ENCODE data around the gene ETV3.

ETV3 gene

DNA sequence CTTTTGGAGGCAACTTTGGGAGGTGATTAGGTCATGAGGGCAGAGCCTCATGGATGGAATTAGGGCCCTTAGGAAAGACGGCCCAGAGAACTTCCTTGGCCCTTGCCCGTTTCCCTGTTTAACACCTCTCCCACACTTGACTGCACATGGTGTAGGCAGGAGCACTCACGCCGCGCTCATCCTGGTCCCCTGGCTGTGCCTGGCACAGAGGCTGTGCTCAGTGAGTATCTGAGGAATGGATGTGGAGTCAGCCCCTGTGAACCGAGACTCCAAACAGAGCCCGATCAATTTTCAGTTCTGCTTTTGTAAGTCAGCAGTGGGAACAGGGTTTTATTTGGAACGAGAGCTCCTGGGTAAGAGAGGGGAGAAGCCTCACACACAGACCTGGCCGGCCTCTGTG, 29.8 kb upstream of the ETV3 start:
- TF ChIP-seq CTCF (IDR thresholded peaks at IDR 0.05) (no peak), ZFX (IDR thresholded peaks at IDR 0.05; ENCODE audit: borderline replicate concordance) (no peak)
- H3K27ac ChIP-seq, result no peak overlapping the region

DNA sequence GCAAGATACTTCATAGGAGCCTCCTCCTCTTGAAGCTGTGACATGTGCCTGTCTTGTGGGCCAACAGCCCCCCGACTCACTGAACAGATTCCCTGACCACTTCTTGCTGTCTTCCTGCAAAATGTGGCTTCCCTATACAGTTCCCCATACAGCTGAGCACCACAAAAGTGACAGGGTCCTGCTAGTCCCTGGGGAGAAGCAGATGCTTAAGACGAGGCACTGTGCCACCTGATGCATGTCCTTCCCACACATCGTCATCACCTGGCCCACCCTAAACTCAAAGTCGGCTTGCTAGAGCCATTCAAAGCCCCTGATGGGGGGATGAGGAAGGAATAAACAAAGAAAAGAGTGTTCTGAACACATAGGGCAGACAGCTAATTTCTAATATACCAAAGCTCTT, 29.2 kb upstream of the ETV3 start:
- TF ChIP-seq ZFX (IDR thresholded peaks at IDR 0.05; ENCODE audit: borderline replicate concordance) (no peak), CTCF (IDR thresholded peaks at IDR 0.05) (no peak)
- H3K27ac ChIP-seq, result no peak overlapping the region

DNA sequence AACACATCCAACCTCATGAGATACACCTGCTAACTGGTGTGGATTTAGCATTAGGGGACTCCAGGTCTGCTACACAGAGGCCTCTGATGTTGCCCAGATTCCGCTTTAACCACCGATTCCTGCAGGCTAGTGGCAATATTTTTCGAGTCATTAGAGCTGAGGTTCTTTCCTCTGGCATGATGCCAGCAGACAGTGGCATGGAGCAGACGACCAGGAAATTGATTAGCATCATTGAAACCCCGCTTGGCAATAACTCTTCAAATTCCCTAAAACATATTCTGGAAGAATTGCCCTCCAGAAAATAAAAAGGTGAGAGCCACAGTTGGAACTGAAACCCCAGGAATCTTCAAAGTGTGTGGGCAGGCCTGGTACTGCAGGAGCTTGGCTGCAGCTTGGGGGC, 28.4 kb upstream of the ETV3 start:
- no peak overlapping the region for H3K27ac ChIP-seq
- TF ChIP-seq ZFX (IDR thresholded peaks at IDR 0.05; ENCODE audit: borderline replicate concordance), result no peak
- no peak for TF ChIP-seq CTCF (IDR thresholded peaks at IDR 0.05)

- no peak overlapping the region for H3K27ac ChIP-seq
- TF ChIP-seq CTCF (IDR thresholded peaks at IDR 0.05) (peak; percentile 100), ZFX (IDR thresholded peaks at IDR 0.05; ENCODE audit: borderline replicate concordance) (no peak)
These were observed 25.3 kb upstream of the ETV3 start for GRCh38 chr1:157163273-157164127.

DNA sequence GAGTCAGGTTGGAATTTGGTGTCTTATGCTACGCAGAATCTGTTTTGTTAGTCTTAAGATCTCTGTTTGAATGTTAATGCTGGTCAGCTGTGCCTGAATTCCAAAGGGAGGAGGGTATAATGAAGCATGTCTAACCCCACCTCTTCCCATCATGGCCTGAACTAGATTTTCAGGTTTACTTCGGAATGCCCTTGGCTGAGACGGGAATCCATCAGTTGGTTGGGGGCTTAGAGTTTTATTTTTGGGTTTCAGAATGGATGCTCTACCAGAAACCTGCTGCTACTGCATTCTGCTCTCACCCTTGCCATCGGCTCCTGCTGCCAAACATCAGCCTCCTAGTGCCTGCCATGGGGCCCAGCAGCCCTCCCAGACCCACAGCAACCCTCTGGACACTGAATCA, 24.1 kb upstream of the ETV3 start:
- no peak overlapping the region for H3K27ac ChIP-seq
- TF ChIP-seq CTCF (IDR thresholded peaks at IDR 0.05) (no peak), ZFX (IDR thresholded peaks at IDR 0.05; ENCODE audit: borderline replicate concordance) (no peak)

- no peak for TF ChIP-seq CTCF (IDR thresholded peaks at IDR 0.05)
- no peak for TF ChIP-seq ZFX (IDR thresholded peaks at IDR 0.05; ENCODE audit: borderline replicate concordance)
- H3K27ac ChIP-seq, result no peak overlapping the region
These were observed 23.7 kb upstream of the ETV3 start for GRCh38 chr1:157161901-157162300.

- TF ChIP-seq CTCF (IDR thresholded peaks at IDR 0.05) (no peak), ZFX (IDR thresholded peaks at IDR 0.05; ENCODE audit: borderline replicate concordance) (no peak)
- no peak overlapping the region for H3K27ac ChIP-seq
These were observed 20.8 kb upstream of the ETV3 start for GRCh38 chr1:157158967-157159366.

Data from 22Rv1 (cell line).